H9 (cell line): Measurements from ENCODE around the gene NSMCE4A. TPM values are rescaled to one million over a fixed set of nuclear protein-coding genes. Genes with fewer than 3 reads are reported as not detected.

Experiments
- DNase-seq: peaks from one replicate; pipeline ENCODE4 v3.0.0-alpha.2; 2017
- H2AFZ ChIP-seq: one replicate; pipeline ENCODE4 v1.6.1; 2013; ENCODE audit warnings: mild to moderate bottlenecking, low read length, control low read depth, moderate library complexity
- H2AK5ac ChIP-seq: 2 replicates; pipeline ENCODE4 v1.6.1; 2013; ENCODE audit warnings: low read length, control low read depth, mixed read lengths; ENCODE audit not compliant: insufficient read length
- H2BK120ac ChIP-seq: one replicate; pipeline ENCODE4 v1.6.1; 2013; ENCODE audit warnings: low read depth, mild to moderate bottlenecking, low read length, control low read depth, inconsistent platforms; ENCODE audit not compliant: poor library complexity, severe bottlenecking
- H2BK12ac ChIP-seq: 2 replicates; pipeline ENCODE4 v1.6.1; 2013; ENCODE audit warnings: low read length, control low read depth, mixed read lengths, low read depth; ENCODE audit not compliant: insufficient read length
- H2BK15ac ChIP-seq: 2 replicates; pipeline ENCODE4 v1.6.1; 2013; ENCODE audit warnings: low read depth, low read length, control low read depth
- H2BK20ac ChIP-seq: one replicate; pipeline ENCODE4 v1.6.1; 2013; ENCODE audit warnings: low read depth, mild to moderate bottlenecking, low read length, control low read depth, inconsistent platforms; ENCODE audit not compliant: poor library complexity, severe bottlenecking
- H2BK5ac ChIP-seq: 2 replicates; pipeline ENCODE4 v1.6.1; 2013; ENCODE audit warnings: low read length, control low read depth, mixed read lengths; ENCODE audit not compliant: insufficient read length
- H3K14ac ChIP-seq: 2 replicates; pipeline ENCODE4 v1.6.1; 2013; ENCODE audit warnings: low read length, control low read depth; ENCODE audit not compliant: insufficient read depth
- H3K18ac ChIP-seq: 2 replicates; pipeline ENCODE4 v1.6.1; 2013; ENCODE audit warnings: low read depth, mild to moderate bottlenecking, mixed read lengths, low read length, control low read depth; ENCODE audit not compliant: insufficient read length
- H3K23ac ChIP-seq: 2 replicates; pipeline ENCODE4 v1.6.1; 2013; ENCODE audit warnings: low read length, control low read depth, mixed read lengths, low read depth; ENCODE audit not compliant: insufficient read length
- H3K23me2 ChIP-seq: 2 replicates; pipeline ENCODE4 v1.6.1; 2013; ENCODE audit warnings: low read depth, mild to moderate bottlenecking, mixed read lengths, low read length, control low read depth; ENCODE audit not compliant: insufficient read length, poor library complexity, severe bottlenecking
- H3K27ac ChIP-seq: 2 replicates; pipeline ENCODE4 v1.5.1; 2013; ENCODE audit warnings: low read length, control low read depth, mixed read lengths, low read depth; ENCODE audit not compliant: insufficient read length
- H3K27me3 ChIP-seq: 2 replicates; pipeline ENCODE4 v1.6.1; 2013; ENCODE audit warnings: low read length, control low read depth, inconsistent platforms; ENCODE audit not compliant: insufficient read depth
- H3K4ac ChIP-seq: 2 replicates; pipeline ENCODE4 v1.6.1; 2013; ENCODE audit warnings: low read depth, mild to moderate bottlenecking, control low read depth, inconsistent platforms, low read length, moderate library complexity
- H3K4me1 ChIP-seq: 2 replicates; pipeline ENCODE4 v1.6.1; 2013; ENCODE audit warnings: low read length, control low read depth, inconsistent platforms; ENCODE audit not compliant: insufficient read depth
- H3K4me2 ChIP-seq: 2 replicates; pipeline ENCODE4 v1.6.1; 2013; ENCODE audit warnings: low read length, control low read depth, mixed read lengths; ENCODE audit not compliant: insufficient read length, insufficient read depth
- H3K56ac ChIP-seq: 2 replicates; pipeline ENCODE4 v1.6.1; 2013; ENCODE audit warnings: low read depth, mild to moderate bottlenecking, mixed read lengths, low read length, control low read depth; ENCODE audit not compliant: insufficient read length
- H3K79me1 ChIP-seq: 2 replicates; pipeline ENCODE4 v1.6.1; 2013; ENCODE audit warnings: low read depth, mild to moderate bottlenecking, moderate library complexity, low read length, control low read depth, inconsistent platforms; ENCODE audit not compliant: insufficient read depth, poor library complexity, severe bottlenecking
- H3K79me2 ChIP-seq: 2 replicates; pipeline ENCODE4 v1.6.1; 2013; ENCODE audit warnings: low read length, control low read depth, inconsistent platforms; ENCODE audit not compliant: insufficient read depth
- H3K9ac ChIP-seq: 2 replicates; pipeline ENCODE4 v1.6.1; 2013; ENCODE audit warnings: low read length, control low read depth, mixed read lengths; ENCODE audit not compliant: insufficient read length; ENCODE audit errors: extremely low read depth
- H3K9me3 ChIP-seq: one replicate; pipeline ENCODE4 v1.6.1; 2013; ENCODE audit warnings: low read depth, low read length, inconsistent platforms; ENCODE audit not compliant: control insufficient read depth
- H3T11ph ChIP-seq: one replicate; pipeline ENCODE4 v1.6.1; 2013; ENCODE audit warnings: mild to moderate bottlenecking, low read length, control low read depth, inconsistent platforms
- H4K20me1 ChIP-seq: one replicate; pipeline ENCODE4 v1.6.1; 2013; ENCODE audit not compliant: control insufficient read depth, insufficient read length, insufficient read depth
- H4K5ac ChIP-seq: 2 replicates; pipeline ENCODE4 v1.6.1; 2013; ENCODE audit warnings: low read depth, mild to moderate bottlenecking, mixed read lengths, low read length, control low read depth; ENCODE audit not compliant: insufficient read length
- H4K8ac ChIP-seq: replicated peaks from 2 replicates; pipeline ENCODE4 v1.6.1; 2013; ENCODE audit warnings: low read length, control low read depth, mixed read lengths, low read depth; ENCODE audit not compliant: insufficient read length
- H4K91ac ChIP-seq: 2 replicates; pipeline ENCODE4 v1.6.1; 2013; ENCODE audit warnings: low read depth, mild to moderate bottlenecking, moderate library complexity, mixed read lengths, low read length, control low read depth; ENCODE audit not compliant: insufficient read length
- H3K27ac Mint-ChIP-seq, 3 experiments: 2 replicates in 2 of 3; 3 replicates in 1 of 3; pipeline ENCODE4 v1.8.0; 2020 to 2021; ENCODE audit warnings: mixed read lengths in 3 of 3, mild to moderate bottlenecking in 1 of 3, moderate library complexity in 1 of 3
- H3K27me3 Mint-ChIP-seq: 2 replicates; pipeline ENCODE4 v1.8.0; 2021; ENCODE audit warnings: low read depth, mild to moderate bottlenecking, moderate library complexity, mixed read lengths
- H3K36me3 Mint-ChIP-seq, 3 experiments: 2 replicates in 2 of 3; 3 replicates in 1 of 3; pipeline ENCODE4 v1.8.0; 2020 to 2021; ENCODE audit warnings: low read depth in 3 of 3, mixed read lengths in 3 of 3; ENCODE audit not compliant: insufficient read depth in 1 of 3
- H3K4me1 Mint-ChIP-seq, 2 experiments: 2 replicates each; pipeline ENCODE4 v1.8.0; 2020; ENCODE audit warnings: mixed read lengths in 2 of 2
- H3K4me3 Mint-ChIP-seq, 2 experiments: 2 replicates in 1 of 2; 3 replicates in 1 of 2; pipeline ENCODE4 v1.8.0; 2020 to 2021; ENCODE audit warnings: mild to moderate bottlenecking in 2 of 2, mixed read lengths in 2 of 2, moderate library complexity in 1 of 2
- H3K9me3 Mint-ChIP-seq, 2 experiments: 2 replicates in 1 of 2; 3 replicates in 1 of 2; pipeline ENCODE4 v1.8.0; 2020; ENCODE audit warnings: mild to moderate bottlenecking in 2 of 2, mixed read lengths in 2 of 2, moderate library complexity in 1 of 2
- CTCF ChIP-seq: fragments of 200-600 bp; sonication (generic); conservative IDR thresholded peaks from 3 replicates; pipeline ENCODE4 v1.8.0; 2021; ENCODE audit warnings: antibody characterized with exemption, mild to moderate bottlenecking
- WGBS: extraction: QIAGEN DNeasy Blood & Tissue Kit; methylation state at CpG from one replicate; pipeline ENCODE4 v1.1.7; 2013; ENCODE audit warnings: missing lambda C conversion rate, low lambda C conversion rate, mixed read lengths; ENCODE audit not compliant: insufficient read length; ENCODE audit errors: extremely low coverage; 5-methylcytosine and 5-hydroxymethylcytosine counted together
- total RNA-seq: library from RNA; stranded (reverse); gene quantifications from 2 replicates; pipeline ENCODE4 v1.2.1, GENCODE V29; 2021

The NSMCE4A gene
- total RNA-seq, 1 experiment from 2014 or later, result 59.0 TPM

DNA sequence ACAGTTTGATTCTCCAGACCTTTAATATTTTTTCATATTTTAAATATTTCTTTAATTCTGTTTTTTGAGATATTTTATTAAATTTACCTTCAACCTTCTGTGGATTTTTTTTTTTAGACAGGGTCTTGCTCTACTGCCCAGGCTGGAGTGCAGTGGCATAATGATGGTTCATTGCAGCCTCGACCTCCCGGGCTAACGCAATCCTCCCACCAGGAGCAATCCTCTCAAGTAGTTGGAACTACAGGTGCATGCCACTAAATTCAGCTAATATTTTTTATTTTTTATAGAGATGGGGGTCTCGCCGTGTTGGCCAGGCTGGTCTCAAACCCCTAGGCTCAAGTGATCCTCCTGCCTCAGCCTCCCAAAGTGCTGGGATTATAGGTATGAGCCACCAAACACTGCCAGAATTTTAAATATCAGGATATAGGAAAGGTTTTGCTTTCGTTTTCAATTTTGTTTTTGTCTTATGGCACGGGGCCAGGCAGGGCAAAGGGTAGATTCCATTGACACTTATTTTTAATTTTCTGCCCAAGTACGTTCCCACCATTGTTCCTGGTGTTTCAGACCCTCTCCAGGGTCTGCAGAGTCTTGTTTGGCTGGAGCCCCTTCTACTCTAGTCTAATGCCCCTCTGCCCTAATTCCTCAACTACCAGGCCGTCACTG is 15.1 kb upstream of the NSMCE4A start:
- Histone ChIP-seq H3K4ac (no peak overlapping the region), H3T11ph (no peak overlapping the region), H4K20me1 (no peaks in the 10 kb centered on the region), H3K14ac (no peak overlapping the region), H2BK12ac (no peak overlapping the region), H3K4me1 (peaks cover 3% of the 10 kb centered on the region; the same call in 1 of the 2 replicates), H2AFZ (no peak overlapping the region), H3K9ac (no peak overlapping the region), H4K91ac (no peak overlapping the region), H3K18ac (no peak overlapping the region), H3K9me3 (no peaks in the 10 kb centered on the region), H2BK5ac (no peak overlapping the region), H3K23me2 (no peaks in the 10 kb centered on the region), H3K79me2 (no peaks in the 10 kb centered on the region), H2AK5ac (no peak overlapping the region), H3K27me3 (no peaks in the 10 kb centered on the region), H3K56ac (no peak overlapping the region), H3K27ac (no peak overlapping the region), H2BK15ac (no peak overlapping the region), H3K79me1 (no peaks in the 10 kb centered on the region), H2BK120ac (no peak overlapping the region), H3K4me2 (no peak overlapping the region), H3K23ac (no peak overlapping the region), H2BK20ac (no peak overlapping the region), H4K8ac (no peak overlapping the region), H4K5ac (no peak overlapping the region)
- Mint-ChIP-seq H3K36me3 (peaks cover 0 to 7% (median 0%) of the 10 kb centered on the region in 3 experiments; a peak in 2 of 7 replicates), H3K27ac (no peak overlapping the region), H3K27me3 (no peaks in the 10 kb centered on the region), H3K9me3 (peaks cover 11 to 12% of the 10 kb centered on the region in 2 experiments), H3K4me3 (no peak overlapping the region), H3K4me1 (peaks cover 22 to 25% of the 10 kb centered on the region in 2 experiments)
- no peak for TF ChIP-seq CTCF
- no CpG with 5 or more reads among the region's 9 CpGs for WGBS
- no peak for DNase-seq
